HepG2 (cell line): Measurements from ENCODE around the gene FOXD2. TPM values are rescaled to one million over a fixed set of nuclear protein-coding genes. Genes with fewer than 3 reads are reported as not detected.
A peak's percentile ranks its signal among the peaks of the same experiment; 100 is the strongest.

ENCODE experiments used
- ATAC-seq: fragments of 200-7000 bp; cut with Tn5 transposase; 3 replicates; pipeline ENCODE4 v1.9.1; 2020; ENCODE audit warnings: mild to moderate bottlenecking, moderate library complexity
- BruUV-seq: library from RNA; stranded (reverse); fragments of 400-500 nt; replicated peaks from 2 replicates; lab custom pipeline; 2021; lab: Mats Ljungman, UMichigan
- CTCF ChIA-PET: fragments of 300-600 bp; formaldehyde crosslinking; extraction: SDS; loops from one replicate; lab custom pipeline; 2021; ENCODE audit warnings: low total read pairs, inconsistent platforms, low intra/inter-chr PET ratio; lab: Yijun Ruan, JAX
- POLR2A ChIA-PET: fragments of 350-600 bp; sonication (Branson Sonifier 250); formaldehyde crosslinking; loops from one replicate; lab custom pipeline; 2020; ENCODE audit warnings: antibody characterized with exemption, inconsistent platforms; lab: Yijun Ruan, JAX
- DNase-seq: peaks from one replicate; pipeline ENCODE4 v3.0.0-alpha.2; 2015; ENCODE audit warnings: low spot score
- FAIRE-seq: peaks from 3 replicates; lab custom pipeline; 2011; peaks lifted over from hg19 to GRCh38; lab: Jason Lieb, UNC
- H2AFZ ChIP-seq: one replicate; pipeline ENCODE4 v1.6.1; 2011; ENCODE audit warnings: low read length, inconsistent platforms
- H3K27ac ChIP-seq: fragments of 300-600 bp; 3 replicates; pipeline ENCODE4 v1.8.0; 2011; ENCODE audit warnings: mixed run types, mild to moderate bottlenecking, mixed read lengths, low read length, inconsistent platforms; ENCODE audit not compliant: insufficient read depth; ENCODE audit errors: extremely low read length
- H3K27me3 ChIP-seq, 2 experiments: fragments of 200-600 bp in 1 of 2; 2 replicates in 1 of 2; 3 replicates in 1 of 2; pipeline versions ENCODE4 v1.6.0 to v1.8.0; 2011; ENCODE audit warnings: low read length in 2 of 2, mild to moderate bottlenecking in 2 of 2, moderate library complexity in 2 of 2, inconsistent platforms in 1 of 2; ENCODE audit not compliant: insufficient read depth in 2 of 2, control insufficient read depth in 1 of 2
- H3K36me3 ChIP-seq, 2 experiments: fragments of 200-600 bp in 1 of 2; replicated peaks in 1 of 2; 2 replicates in 1 of 2; 3 replicates in 1 of 2; pipeline versions ENCODE4 v1.5.1 to v1.8.0; 2011; ENCODE audit warnings: low read length in 2 of 2, inconsistent platforms in 1 of 2; ENCODE audit not compliant: insufficient read depth in 2 of 2, control insufficient read depth in 1 of 2
- H3K4me1 ChIP-seq: 2 replicates; pipeline ENCODE4 v1.5.1; 2012; ENCODE audit warnings: low read length, inconsistent platforms; ENCODE audit not compliant: insufficient read depth
- H3K4me2 ChIP-seq: 2 replicates; pipeline ENCODE4 v1.6.0; 2011; ENCODE audit warnings: low read depth, low read length, inconsistent platforms
- H3K4me3 ChIP-seq, 3 experiments: fragments of 200-600 bp in 1 of 3; sonication (generic), shearing (Covaris generic) in 1 of 3; replicated peaks in 1 of 3; 2 replicates each; pipeline ENCODE4 v1.5.1; 2011 to 2016; ENCODE audit warnings: low read length in 3 of 3, inconsistent platforms in 2 of 3, low read depth in 2 of 3, mild to moderate bottlenecking in 2 of 3, control low read depth in 1 of 3, mixed read lengths in 1 of 3; ENCODE audit not compliant: insufficient read depth in 1 of 3
- H3K79me2 ChIP-seq: one replicate; pipeline ENCODE4 v1.6.1; 2011; ENCODE audit warnings: low read length, inconsistent platforms; ENCODE audit not compliant: insufficient read depth
- H3K9ac ChIP-seq: 2 replicates; pipeline ENCODE4 v1.6.0; 2011; ENCODE audit warnings: mild to moderate bottlenecking, low read depth, low read length, inconsistent platforms; ENCODE audit not compliant: insufficient read depth
- H3K9me3 ChIP-seq: 2 replicates; pipeline ENCODE4 v1.5.1; 2012; ENCODE audit warnings: mild to moderate bottlenecking, low read length
- H4K20me1 ChIP-seq: 2 replicates; pipeline ENCODE4 v1.6.0; 2011; ENCODE audit warnings: inconsistent platforms, mild to moderate bottlenecking, low read length, moderate library complexity; ENCODE audit not compliant: insufficient read depth
- CENPBD1 ChIP-seq: sonication (generic); formaldehyde crosslinking; IDR thresholded peaks from 2 replicates; pipeline ENCODE4 v1.8.0; 2022; ENCODE audit warnings: missing genetic modification reagents, low read depth, mild to moderate bottlenecking, borderline replicate concordance
- CSRNP2 ChIP-seq: sonication (generic); formaldehyde crosslinking; conservative IDR thresholded peaks from 2 replicates; pipeline ENCODE4 v1.8.0; 2022; ENCODE audit warnings: low read depth, missing genetic modification reagents
- JDP2 ChIP-seq: sonication (generic); formaldehyde crosslinking; IDR thresholded peaks from 2 replicates; pipeline ENCODE4 v1.8.1; 2022; ENCODE audit warnings: missing genetic modification reagents, borderline replicate concordance
- MED8 ChIP-seq: sonication (generic); formaldehyde crosslinking; IDR thresholded peaks from 2 replicates; pipeline ENCODE4 v1.8.1; 2023; ENCODE audit warnings: mild to moderate bottlenecking, missing genetic modification reagents; ENCODE audit not compliant: insufficient replicate concordance
- MIER3 ChIP-seq: IDR thresholded peaks from 2 replicates; pipeline ENCODE4 v1.6.1; 2016; ENCODE audit warnings: missing compliant biosample characterization, borderline replicate concordance
- WGBS: methylation state at CpG from one replicate; pipeline ENCODE4 v1.1.6; 2017; ENCODE audit warnings: low lambda C conversion rate; 5-methylcytosine and 5-hydroxymethylcytosine counted together
- in situ Hi-C: cut with HindIII; loops from 2 replicates; pipeline ENCODE4 v1.10.0; 2017; ENCODE audit warnings: low pct_unique_long_range_greater_than_20kb; ENCODE audit not compliant: extremely low pct_ligation_motif_present
- intact Hi-C: fragments of 100-400 bp; cut with micrococcal nuclease; formaldehyde crosslinking; loops from one replicate; pipeline ENCODE4 v1.10.0; 2022; ENCODE audit not compliant: unreplicated experiment
- polyA plus RNA-seq, 8 experiments: library from polyadenylated mRNA; depleted of rRNA in 3 of 8; stranded (reverse) in 7 of 8; unstranded in 1 of 8; fragments of >200 nt; fragmentation: Illumina TruSeq in 4 of 8; extraction: Trizol in 4 of 8; gene quantifications; 2 replicates each; pipeline versions ENCODE4 v1.2.1 to v1.2.3, GENCODE V29; 2011 to 2016; ENCODE audit warnings: low read depth in 4 of 8, missing spikeins in 1 of 8, mixed read lengths in 1 of 8; ENCODE audit not compliant: insufficient read depth in 1 of 8
- total RNA-seq, 5 experiments: library from RNA; depleted of rRNA; stranded (reverse); fragments of >200 nt; fragmentation: Illumina TruSeq; extraction: Trizol; gene quantifications; 2 replicates each; pipeline ENCODE4 v1.2.3, GENCODE V29; 2016; ENCODE audit warnings: low read depth in 1 of 5

The FOXD2 gene
- total and polyA plus RNA-seq, 2 of the 13 experiments (the other 11 are each of a cell fraction or from before 2014, with no cell fraction given) = 0.01 to 0.09 TPM

- no peak for TF ChIP-seq JDP2 (CRISPR knock-in tag)
- no peak for TF ChIP-seq MIER3 (CRISPR knock-in tag)
- TF ChIP-seq CSRNP2 (CRISPR knock-in tag) = no peak
- no peak for TF ChIP-seq CENPBD1
Measured at GRCh38 chr1:47439819-47440598, 2.2 kb downstream of the FOXD2 start (continued).

DNA sequence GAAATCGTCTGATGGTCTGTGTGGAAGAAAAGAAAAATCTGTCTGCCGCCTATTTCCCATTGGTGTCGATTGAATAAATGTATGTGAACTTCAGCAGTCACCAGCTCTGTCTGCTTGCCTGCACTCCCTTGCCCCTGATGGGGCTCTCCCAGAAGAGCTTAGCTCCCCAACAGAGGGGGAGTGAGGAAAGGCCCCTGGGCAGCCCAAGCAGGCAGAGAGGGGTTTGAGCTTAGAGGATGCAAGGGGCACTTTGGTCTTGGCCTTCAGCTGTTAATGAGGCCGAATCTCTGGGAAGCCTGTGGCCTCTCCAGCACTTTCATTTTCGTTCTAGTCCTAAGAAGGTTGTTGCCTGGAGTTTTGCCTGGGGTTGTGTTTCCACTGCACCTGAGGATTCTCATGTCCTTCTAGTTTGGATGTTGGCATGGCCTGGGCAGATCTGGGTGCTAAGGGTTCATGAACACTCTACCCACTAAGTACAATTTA lies 2.8 kb downstream of the FOXD2 start:
- H3K9ac ChIP-seq = no peak overlapping the region
- BruUV-seq = no TSS peak
- H3K9me3 ChIP-seq = no peaks in the 10 kb centered on the region
- ChIA-PET CTCF (no interaction called here), POLR2A (no interaction called here)
- peaks cover 2% of the 10 kb centered on the region; the same call in 1 of the 2 replicates for H4K20me1 ChIP-seq
- DNase-seq (no peak), FAIRE-seq (no peak), ATAC-seq (no peak)
- in situ Hi-C loops (no loop called here), intact Hi-C loops (no loop called here)
- TF ChIP-seq MED8 (CRISPR knock-in tag) = no peak
- no peak overlapping the region for H2AFZ ChIP-seq
- WGBS = 17% methylated on average over 4 of the region's 5 CpGs
- no peak overlapping the region for H3K27ac ChIP-seq
- no peaks in the 10 kb centered on the region for H3K36me3 ChIP-seq
- peak overlapping the region; percentile 48 for H3K4me2 ChIP-seq
- H3K79me2 ChIP-seq = no peaks in the 10 kb centered on the region
- H3K27me3 ChIP-seq = peaks cover 8 to 61% of the 10 kb centered on the region in 2 experiments; a peak in 4 of 5 replicates
- H3K4me1 ChIP-seq = peaks cover 12% of the 10 kb centered on the region
- no peak overlapping the region for H3K4me3 ChIP-seq
